Activated gamma-delta T cell (primary cell): Measurements from ENCODE around the gene HIPK3.
A peak's percentile ranks its signal among the peaks of the same experiment; 100 is the strongest.
"Not testable (repeated sequence)": the region's sequence is repeated elsewhere in the genome, so short reads cannot be mapped to it uniquely, and the experiment has no call there.

ENCODE experiments used
- DNase-seq: peaks from one replicate; lab custom pipeline; 2025; lab: John Stamatoyannopoulos, UW
- total RNA-seq, 2 donors: gene quantifications; one replicate each; lab custom pipeline; 2026; lab: John Stamatoyannopoulos, UW

Gene HIPK3
- 152 to 172 reads per million in 2 donors for total RNA-seq

GRCh38 chr11:33257160-33257896 is at the start of gene HIPK3:
Gene HIPK3, plus strand, starts transcription at chr11:33257381.
- DNase-seq: peak; percentile 66

- no peak for DNase-seq
Measured at GRCh38 chr11:33207408-33207985, 49.7 kb upstream of the HIPK3 start.

- no peak for DNase-seq
Measured at GRCh38 chr11:33208150-33208549, 49.0 kb upstream of the HIPK3 start.

GRCh38 chr11:33211153-33211552 is 46.0 kb upstream of the HIPK3 start:
- no peak for DNase-seq

- no peak for DNase-seq
Measured at GRCh38 chr11:33211580-33211979, 45.6 kb upstream of the HIPK3 start.

GRCh38 chr11:33214187-33214586 is 43.0 kb upstream of the HIPK3 start:
- no peak for DNase-seq

GRCh38 chr11:33214767-33215166 is 42.4 kb upstream of the HIPK3 start:
- DNase-seq: no peak

GRCh38 chr11:33216676-33217075 is 40.5 kb upstream of the HIPK3 start:
- not testable (repeated sequence) for DNase-seq

GRCh38 chr11:33222052-33222750 is 35.0 kb upstream of the HIPK3 start:
- DNase-seq: no peak

- DNase-seq: no peak
Measured at GRCh38 chr11:33225371-33225770, 31.8 kb upstream of the HIPK3 start.

GRCh38 chr11:33227578-33228261 is 29.5 kb upstream of the HIPK3 start:
- no peak for DNase-seq

GRCh38 chr11:33234397-33235190 is 22.6 kb upstream of the HIPK3 start:
- no peak for DNase-seq

- no peak for DNase-seq
Measured at GRCh38 chr11:33237039-33237597, 20.1 kb upstream of the HIPK3 start.

- DNase-seq: no peak
Measured at GRCh38 chr11:33242575-33242974, 14.6 kb upstream of the HIPK3 start.

GRCh38 chr11:33243654-33244053 is 13.5 kb upstream of the HIPK3 start:
- DNase-seq: not testable (repeated sequence)

- no peak for DNase-seq
Measured at GRCh38 chr11:33248416-33248971, 8.7 kb upstream of the HIPK3 start.

- DNase-seq: no peak
Measured at GRCh38 chr11:33256031-33256812, 959 bp upstream of the HIPK3 start.

- no peak for DNase-seq
Measured at GRCh38 chr11:33256813-33257159, 395 bp upstream of the HIPK3 start.

GRCh38 chr11:33257897-33258630 is 883 bp downstream of the HIPK3 start:
- peak; percentile 56 for DNase-seq
